Mesothelial cell of epicardium (in vitro differentiated cells): ENCODE results near the gene TPRN. TPM values are rescaled to one million over a fixed set of nuclear protein-coding genes. Genes with fewer than 3 reads are reported as not detected.

Experiments
- DNase-seq, 2 experiments: peaks; one replicate each; pipeline ENCODE4 v3.0.0; 2021; ENCODE audit warnings: low spot score in 2 of 2; ENCODE audit not compliant: unreplicated experiment in 2 of 2
- H3K27ac Mint-ChIP-seq: 2 replicates; pipeline ENCODE4 v1.8.0; 2021; ENCODE audit warnings: mixed read lengths
- H3K27me3 Mint-ChIP-seq: 2 replicates; pipeline ENCODE4 v1.8.0; 2021; ENCODE audit warnings: low read depth, mixed read lengths
- H3K36me3 Mint-ChIP-seq: 2 replicates; pipeline ENCODE4 v1.8.0; 2021; ENCODE audit warnings: mixed read lengths
- H3K4me1 Mint-ChIP-seq: 2 replicates; pipeline ENCODE4 v1.8.0; 2021; ENCODE audit warnings: mixed read lengths
- H3K4me3 Mint-ChIP-seq: 2 replicates; pipeline ENCODE4 v1.8.0; 2021; ENCODE audit warnings: mild to moderate bottlenecking, moderate library complexity, mixed read lengths
- H3K9me3 Mint-ChIP-seq: 2 replicates; pipeline ENCODE4 v1.8.0; 2021; ENCODE audit warnings: mixed read lengths
- CTCF ChIP-seq: fragments of 200-600 bp; sonication (generic); IDR thresholded peaks from one replicate; pipeline ENCODE4 v1.5.0; 2021; ENCODE audit warnings: antibody characterized with exemption; ENCODE audit not compliant: unreplicated experiment
- total RNA-seq: library from RNA; stranded (reverse); gene quantifications from 3 replicates; pipeline ENCODE4 v1.2.1, GENCODE V29; 2021

The TPRN gene
- total RNA-seq, 1 donor from 2014 or later = 16.7 TPM

- peaks cover 30% of the 10 kb centered on the region for H3K4me1 Mint-ChIP-seq
- no peak for DNase-seq
- H3K4me3 Mint-ChIP-seq = peak overlapping the region; percentile 93
- no peak for TF ChIP-seq CTCF
- H3K9me3 Mint-ChIP-seq = no peaks in the 10 kb centered on the region
- H3K27me3 Mint-ChIP-seq = no peaks in the 10 kb centered on the region
- H3K27ac Mint-ChIP-seq = no peak overlapping the region
- peaks cover 10% of the 10 kb centered on the region for H3K36me3 Mint-ChIP-seq
These were observed 14.2 kb downstream of the TPRN start for GRCh38 chr9:137186385-137186784.

GRCh38 chr9:137185921-137186320 is 14.6 kb downstream of the TPRN start:
- H3K27ac Mint-ChIP-seq = no peak overlapping the region
- no peaks in the 10 kb centered on the region for H3K27me3 Mint-ChIP-seq
- H3K4me1 Mint-ChIP-seq = peaks cover 29% of the 10 kb centered on the region
- TF ChIP-seq CTCF = no peak
- no peak for DNase-seq
- H3K4me3 Mint-ChIP-seq = peak overlapping the region; percentile 93
- peaks cover 10% of the 10 kb centered on the region for H3K36me3 Mint-ChIP-seq
- no peaks in the 10 kb centered on the region for H3K9me3 Mint-ChIP-seq

GRCh38 chr9:137184881-137185660 is 15.5 kb downstream of the TPRN start:
- H3K4me3 Mint-ChIP-seq = no peak overlapping the region
- no peaks in the 10 kb centered on the region for H3K27me3 Mint-ChIP-seq
- no peak for DNase-seq
- H3K9me3 Mint-ChIP-seq = no peaks in the 10 kb centered on the region
- peaks cover 24% of the 10 kb centered on the region for H3K4me1 Mint-ChIP-seq
- no peak for TF ChIP-seq CTCF
- H3K36me3 Mint-ChIP-seq = peaks cover 8% of the 10 kb centered on the region
- H3K27ac Mint-ChIP-seq = no peak overlapping the region

- H3K4me1 Mint-ChIP-seq = peaks cover 17% of the 10 kb centered on the region
- DNase-seq = no peak
- H3K36me3 Mint-ChIP-seq = peaks cover 8% of the 10 kb centered on the region
- H3K27me3 Mint-ChIP-seq = no peaks in the 10 kb centered on the region
- H3K9me3 Mint-ChIP-seq = no peaks in the 10 kb centered on the region
- no peak overlapping the region for H3K4me3 Mint-ChIP-seq
- H3K27ac Mint-ChIP-seq = no peak overlapping the region
- no peak for TF ChIP-seq CTCF
These were observed 16.5 kb downstream of the TPRN start for GRCh38 chr9:137183980-137184595.

GRCh38 chr9:137182836-137183235 is 17.7 kb downstream of the TPRN start:
- no peaks in the 10 kb centered on the region for H3K27me3 Mint-ChIP-seq
- no peak for DNase-seq
- peaks cover 13% of the 10 kb centered on the region for H3K4me1 Mint-ChIP-seq
- H3K36me3 Mint-ChIP-seq = peaks cover 6% of the 10 kb centered on the region
- TF ChIP-seq CTCF = no peak
- no peak overlapping the region for H3K4me3 Mint-ChIP-seq
- H3K9me3 Mint-ChIP-seq = no peaks in the 10 kb centered on the region
- no peak overlapping the region for H3K27ac Mint-ChIP-seq
